Stomach (tissue), 9 donors: ENCODE results near the gene HPDL. TPM values are rescaled to one million over a fixed set of nuclear protein-coding genes. Genes with fewer than 3 reads are reported as not detected.
A peak's percentile ranks its signal among the peaks of the same experiment; 100 is the strongest.

Source experiments
- DNase-seq, 2 donors: peaks; one replicate each; pipeline versions ENCODE4 v3.0.0 to v3.0.0-alpha.2; 2013 to 2019
- H3K27ac ChIP-seq, 5 donors: fragments of 200-600 bp in 4 of 5; sonication (generic) in 4 of 5; one replicate each; pipeline ENCODE4 v1.5.1; 2013 to 2019; ENCODE audit warnings: mild to moderate bottlenecking in 1 of 5, moderate library complexity in 1 of 5
- H3K27me3 ChIP-seq, 3 donors: fragments of 200-600 bp; sonication (generic); one replicate each; pipeline ENCODE4 v1.5.1; 2017 to 2019; ENCODE audit warnings: mixed run types in 1 of 3
- H3K36me3 ChIP-seq, 4 donors: fragments of 200-600 bp; sonication (generic); 1 replicate in 3 of 4; 2 replicates in 1 of 4; pipeline ENCODE4 v1.5.1; 2016 to 2019
- H3K4me1 ChIP-seq, 4 donors: fragments of 200-600 bp; sonication (generic); one replicate each; pipeline ENCODE4 v1.5.1; 2016 to 2019
- H3K4me3 ChIP-seq, 4 donors: fragments of 200-600 bp; sonication (generic) in 3 of 4; one replicate each; pipeline ENCODE4 v1.5.1; 2016 to 2019; ENCODE audit warnings: mild to moderate bottlenecking in 1 of 4
- H3K9me3 ChIP-seq, 4 donors: fragments of 200-600 bp; sonication (generic); one replicate each; pipeline ENCODE4 v1.5.1; 2016 to 2019
- EP300 ChIP-seq: sonication (generic); formaldehyde crosslinking; IDR thresholded peaks from one replicate; pipeline ENCODE4 v1.6.1; 2017; ENCODE audit warnings: antibody characterized with exemption
- POLR2A ChIP-seq, 4 donors: fragments of 450-650 bp; IDR thresholded peaks; one replicate each; pipeline ENCODE4 v1.6.1; 2016; ENCODE audit warnings: antibody characterized with exemption in 4 of 4, control low read depth in 2 of 4, mild to moderate bottlenecking in 1 of 4, moderate library complexity in 1 of 4
- POLR2AphosphoS5 ChIP-seq, 3 donors: sonication (generic); formaldehyde crosslinking; IDR thresholded peaks; one replicate each; pipeline ENCODE4 v1.6.1; 2016; ENCODE audit warnings: antibody characterized with exemption in 3 of 3
- WGBS, 5 donors: extraction: QIAGEN DNeasy Blood & Tissue Kit in 3 of 5; methylation state at CpG; one replicate each; pipeline versions ENCODE4 v1.1.5 to v1.1.7; 2013 to 2018; 5-methylcytosine and 5-hydroxymethylcytosine counted together
- intact Hi-C: fragments of 100-400 bp; cut with DNase I; formaldehyde crosslinking; loops from one replicate; pipeline ENCODE4 v1.15.1; 2023; ENCODE audit warnings: low total_unique reads
- polyA plus RNA-seq, 3 donors: library from polyadenylated mRNA; stranded (reverse); fragments of 200-250 nt; gene quantifications; one replicate each; pipeline ENCODE4 v1.2.3, GENCODE V29; 2013
- total RNA-seq, 5 donors: library from RNA; depleted of rRNA; stranded (reverse); fragments of >200 nt; gene quantifications; one replicate each; pipeline versions ENCODE4 v1.1.0 to v1.2.3, GENCODE V29; 2014 to 2016
- TF ChIP-seq, protein P1 (sequence below), 7 experiments: fragments of 450-650 bp in 4 of 7; fragments of 200-600 bp in 3 of 7; sonication (generic) in 3 of 7; IDR thresholded peaks; one replicate each; pipeline ENCODE4 v1.5.1; 2016 to 2019; ENCODE audit warnings: antibody characterized with exemption in 7 of 7, control low read depth in 2 of 7, mild to moderate bottlenecking in 1 of 7
- donor health status: healthy with polysubstance abuse.
- donor health status: Bipolar disorder and iron deficiency.
- donor health status: healthy.

Gene HPDL
- total and polyA plus RNA-seq, 8 donors: 1.8 to 10.1 (median 4.1) TPM; not detected in 3

DNA sequence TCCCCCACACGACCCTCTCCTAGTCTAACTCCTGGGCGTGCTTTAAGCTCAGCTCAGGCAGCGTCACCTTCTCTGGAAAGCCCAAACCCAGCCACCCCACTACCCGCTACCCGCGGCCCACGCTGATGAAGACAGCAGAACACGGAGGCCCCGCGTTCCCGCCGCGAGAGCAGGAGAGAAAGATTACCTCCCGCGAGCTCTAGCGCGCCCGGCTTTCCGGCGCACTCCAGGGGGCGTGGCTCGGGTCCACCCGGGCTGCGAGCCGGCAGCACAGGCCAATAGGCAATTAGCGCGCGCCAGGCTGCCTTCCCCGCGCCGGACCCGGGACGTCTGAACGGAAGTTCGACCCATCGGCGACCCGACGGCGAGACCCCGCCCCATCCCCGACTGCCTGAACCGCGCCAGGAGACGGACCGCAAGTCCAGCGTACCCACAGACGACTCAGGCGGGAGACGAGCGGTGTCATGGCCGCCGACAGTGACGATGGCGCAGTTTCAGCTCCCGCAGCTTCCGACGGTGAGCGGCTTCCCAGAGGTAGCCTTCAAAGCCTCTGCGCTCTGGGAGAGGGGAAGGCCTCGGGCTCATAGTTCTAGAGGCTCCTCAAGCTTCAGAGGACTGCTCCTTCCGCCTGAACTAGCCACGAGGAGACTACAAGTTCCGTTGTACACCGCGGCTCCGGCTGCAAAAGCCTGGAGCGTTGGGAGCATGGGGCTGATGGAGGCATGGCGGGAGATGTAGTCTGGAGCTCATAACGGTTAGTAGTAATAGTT lies 13.3 kb downstream of the HPDL start, which contains the start of the genes MUTYH and TOE1:
TSS of gene MUTYH (minus strand) at position 652 of the 770 bp plus-strand sequence. CDS start 5,935 bp downstream, outside the sequence.
TSS of gene TOE1 (plus strand) at position 382 of the 770 bp plus-strand sequence. CDS start at position 465, 83 bp downstream.
- Histone ChIP-seq H3K27me3 (no peaks in the 10 kb centered on the region), H3K4me3 (peak within 1 kb of the TSS; percentile 69 to 82 (median 71)), H3K4me1 (peaks cover 20 to 61% (median 45%) of the 10 kb centered on the region in 4 donors), H3K9me3 (no peaks in the 10 kb centered on the region), H3K27ac (peak within 1 kb of the TSS; percentile 91 to 98 (median 93)), H3K36me3 (peaks cover 28 to 34% (median 34%) of the 10 kb centered on the region in 4 donors)
- WGBS, 5 donors: 0 to 2% (median 1%) methylated on average over 26 to 70 of the region's 70 CpGs
- TF ChIP-seq POLR2A (IDR thresholded peaks at IDR 0.05) (peak in 1 of 4 donors; percentile 65), POLR2AphosphoS5 (IDR thresholded peaks at IDR 0.05) (peak; percentile 39 to 86 (median 81)), EP300 (no peak)
- TF ChIP-seq, protein P1, sequence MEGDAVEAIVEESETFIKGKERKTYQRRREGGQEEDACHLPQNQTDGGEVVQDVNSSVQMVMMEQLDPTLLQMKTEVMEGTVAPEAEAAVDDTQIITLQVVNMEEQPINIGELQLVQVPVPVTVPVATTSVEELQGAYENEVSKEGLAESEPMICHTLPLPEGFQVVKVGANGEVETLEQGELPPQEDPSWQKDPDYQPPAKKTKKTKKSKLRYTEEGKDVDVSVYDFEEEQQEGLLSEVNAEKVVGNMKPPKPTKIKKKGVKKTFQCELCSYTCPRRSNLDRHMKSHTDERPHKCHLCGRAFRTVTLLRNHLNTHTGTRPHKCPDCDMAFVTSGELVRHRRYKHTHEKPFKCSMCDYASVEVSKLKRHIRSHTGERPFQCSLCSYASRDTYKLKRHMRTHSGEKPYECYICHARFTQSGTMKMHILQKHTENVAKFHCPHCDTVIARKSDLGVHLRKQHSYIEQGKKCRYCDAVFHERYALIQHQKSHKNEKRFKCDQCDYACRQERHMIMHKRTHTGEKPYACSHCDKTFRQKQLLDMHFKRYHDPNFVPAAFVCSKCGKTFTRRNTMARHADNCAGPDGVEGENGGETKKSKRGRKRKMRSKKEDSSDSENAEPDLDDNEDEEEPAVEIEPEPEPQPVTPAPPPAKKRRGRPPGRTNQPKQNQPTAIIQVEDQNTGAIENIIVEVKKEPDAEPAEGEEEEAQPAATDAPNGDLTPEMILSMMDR (IDR thresholded peaks at IDR 0.05): peak in 1 of 7 experiments; percentile 16
- peak; percentile 94 to 97 for DNase-seq
- intact Hi-C loops: no loop called here

DNA sequence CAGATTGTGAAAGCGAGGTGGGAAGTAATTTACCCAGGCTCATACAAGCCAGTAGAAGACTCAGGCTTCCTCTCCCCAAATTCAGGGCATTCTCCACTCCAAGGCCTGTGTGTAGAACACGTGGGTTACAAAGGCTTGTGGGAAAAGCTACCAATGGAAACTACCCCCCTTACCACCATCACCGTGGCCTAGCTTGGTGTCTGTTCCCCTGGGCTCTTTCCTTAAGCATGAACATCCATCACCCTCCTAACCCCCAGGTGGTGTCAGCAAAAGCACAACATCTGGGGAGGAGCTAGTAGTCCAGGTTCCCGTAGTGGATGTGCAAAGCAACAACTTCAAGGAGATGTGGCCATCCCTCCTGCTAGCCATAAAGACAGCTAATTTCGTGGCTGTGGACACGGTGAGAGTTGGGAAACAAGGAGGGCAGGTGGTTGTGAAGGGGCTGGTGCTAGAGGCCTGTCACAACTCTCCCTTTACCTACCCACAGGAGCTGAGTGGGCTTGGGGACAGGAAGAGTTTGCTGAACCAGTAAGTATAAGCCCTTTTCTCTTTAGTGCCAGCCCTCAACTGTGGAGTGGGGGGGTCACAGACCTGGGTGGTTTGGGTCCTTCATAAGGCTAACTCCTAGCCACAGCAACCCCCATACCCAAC lies 14.2 kb downstream of the HPDL start:
- Histone ChIP-seq H3K27me3 (no peaks in the 10 kb centered on the region), H3K36me3 (peaks cover 30 to 44% (median 44%) of the 10 kb centered on the region in 4 donors), H3K4me1 (peaks cover 12 to 54% (median 42%) of the 10 kb centered on the region in 4 donors), H3K27ac (peak overlapping the region in 4 of 5 donors; percentile 93 to 98 (median 94)), H3K9me3 (no peaks in the 10 kb centered on the region), H3K4me3 (peak overlapping the region; percentile 69 to 82 (median 71))
- WGBS, 5 donors: 15 to 24% (median 18%) methylated on average over 6 of the region's 6 CpGs
- DNase-seq: peak in 1 of 2 donors; percentile 24
- no peak for TF ChIP-seq POLR2AphosphoS5 (IDR thresholded peaks at IDR 0.05)
- no peak for TF ChIP-seq POLR2A (IDR thresholded peaks at IDR 0.05)
- no peak for TF ChIP-seq EP300
- TF ChIP-seq, protein P1 (IDR thresholded peaks at IDR 0.05): no peak
- intact Hi-C loops: no loop called here

DNA sequence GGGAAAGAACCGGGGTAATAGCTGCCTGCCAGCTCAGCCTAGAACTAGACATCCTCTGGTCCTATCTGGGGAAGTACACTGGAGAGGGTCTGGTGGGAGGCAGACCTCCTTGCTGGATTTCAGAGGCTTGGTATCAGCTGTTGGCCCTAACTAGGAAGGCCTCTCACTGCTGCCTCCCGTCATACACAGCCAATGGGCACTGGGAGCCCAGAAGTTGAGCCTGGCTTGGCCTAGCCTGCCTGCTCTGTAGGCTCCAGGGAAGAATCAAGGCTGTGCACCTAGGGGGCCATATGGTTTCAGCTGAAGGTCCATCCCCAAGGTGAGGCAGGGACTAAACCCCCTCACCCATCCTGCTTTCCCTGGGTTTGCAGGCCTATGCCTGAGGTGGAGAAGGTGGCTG lies 17.8 kb downstream of the HPDL start:
- no peak for TF ChIP-seq EP300
- TF ChIP-seq POLR2AphosphoS5 (IDR thresholded peaks at IDR 0.05): no peak
- no peak for TF ChIP-seq POLR2A (IDR thresholded peaks at IDR 0.05)
- TF ChIP-seq, protein P1 (IDR thresholded peaks at IDR 0.05): no peak
- 88 to 100% (median 95%) methylated on average over 1 to 2 of the region's 2 CpGs for WGBS, 5 donors
- no peak overlapping the region for H3K27ac ChIP-seq
- no peak overlapping the region for H3K4me3 ChIP-seq
- intact Hi-C loops: no loop called here
- peaks cover 30 to 58% (median 51%) of the 10 kb centered on the region in 4 donors for H3K36me3 ChIP-seq
- no peaks in the 10 kb centered on the region for H3K9me3 ChIP-seq
- DNase-seq: no peak
- H3K4me1 ChIP-seq: peaks cover 26 to 40% (median 34%) of the 10 kb centered on the region in 4 donors
- H3K27me3 ChIP-seq: no peaks in the 10 kb centered on the region

DNA sequence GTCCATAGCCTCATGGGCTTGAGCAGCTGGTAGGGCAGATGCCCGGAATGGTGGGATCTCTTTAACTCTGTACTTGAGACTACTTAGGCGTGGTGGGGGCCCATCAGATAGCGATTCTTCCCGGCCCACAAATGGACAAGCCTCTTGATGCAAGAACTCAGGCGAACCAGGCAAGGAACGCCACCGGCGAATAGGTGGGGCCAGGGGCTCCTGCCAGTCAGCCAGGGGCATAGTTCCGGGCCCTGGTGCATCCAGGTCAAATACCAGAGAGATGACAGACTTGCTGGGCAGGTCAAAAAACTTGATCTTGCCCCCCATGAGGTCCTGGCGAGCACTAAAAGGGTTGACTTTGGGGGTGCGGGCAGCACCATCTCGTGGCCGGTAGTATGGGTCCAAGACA lies 18.3 kb downstream of the HPDL start:
- intact Hi-C loops: no loop called here

More for the DNA sequence above, 18.3 kb downstream of the HPDL start:
- WGBS, 5 donors: 92 to 98% (median 92%) methylated on average over 13 of the region's 13 CpGs
- no peak for DNase-seq
- no peaks in the 10 kb centered on the region for H3K9me3 ChIP-seq
- H3K36me3 ChIP-seq: peaks cover 30 to 58% (median 51%) of the 10 kb centered on the region in 4 donors
- H3K27me3 ChIP-seq: no peaks in the 10 kb centered on the region
- no peak overlapping the region for H3K4me3 ChIP-seq
- TF ChIP-seq POLR2A (IDR thresholded peaks at IDR 0.05) (no peak), POLR2AphosphoS5 (IDR thresholded peaks at IDR 0.05) (no peak), EP300 (no peak)
- TF ChIP-seq, protein P1 (IDR thresholded peaks at IDR 0.05): no peak
- peaks cover 24 to 43% (median 34%) of the 10 kb centered on the region in 4 donors for H3K4me1 ChIP-seq
- no peak overlapping the region for H3K27ac ChIP-seq
